Activated CD4-positive, alpha-beta T cell treated with anti-CD3 and anti-CD28 coated beads, Interleukin-2, amount 50 U/mL, for 4 hours (primary cell): ENCODE data around the gene IL1RL2.
A peak's percentile ranks its signal among the peaks of the same experiment; 100 is the strongest.

Experiments
- DNase-seq, 2 experiments: peaks; one replicate each; pipeline ENCODE4 v3.0.0-alpha.2; 2020

The IL1RL2 gene

GRCh38 chr2:102240640-102241370, 54.0 kb downstream of the IL1RL2 start:
- DNase-seq, result peak; percentile 83 to 86

DNA sequence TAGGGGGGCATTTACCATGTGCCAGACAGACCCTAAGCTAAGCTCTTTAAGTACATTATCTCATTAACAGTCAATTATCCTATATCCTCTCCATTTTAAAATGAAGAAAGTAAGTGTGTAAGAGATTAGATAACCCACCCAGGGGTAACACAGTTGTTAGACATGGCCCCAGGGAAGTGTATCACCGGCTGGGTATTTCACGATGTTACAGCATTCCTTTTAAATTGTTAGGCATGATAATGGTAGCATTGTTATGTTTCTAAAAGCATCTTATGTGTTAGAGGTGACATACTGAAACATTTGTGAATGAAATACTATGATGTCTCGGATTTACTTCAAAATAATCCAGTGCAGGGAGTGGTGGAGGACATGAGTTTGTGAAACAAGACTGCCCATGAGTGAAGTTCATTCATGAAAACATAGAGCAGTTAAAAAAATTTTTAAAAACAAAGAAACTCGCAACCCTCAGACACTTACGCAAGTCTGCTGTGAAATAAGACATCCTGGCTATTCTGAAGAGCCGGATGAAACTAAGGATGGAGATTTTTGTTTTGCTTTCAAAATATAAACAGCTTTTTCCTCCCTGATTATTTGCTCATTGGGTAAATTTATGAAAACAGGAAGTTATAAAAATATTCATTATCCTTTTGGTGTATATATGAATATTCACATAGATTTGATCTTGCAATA, 54.9 kb downstream of the IL1RL2 start:
- DNase-seq, result no peak

GRCh38 chr2:102245266-102246151, 58.7 kb downstream of the IL1RL2 start:
- no peak for DNase-seq

GRCh38 chr2:102250278-102250821, 63.5 kb downstream of the IL1RL2 start:
- no peak for DNase-seq

DNA sequence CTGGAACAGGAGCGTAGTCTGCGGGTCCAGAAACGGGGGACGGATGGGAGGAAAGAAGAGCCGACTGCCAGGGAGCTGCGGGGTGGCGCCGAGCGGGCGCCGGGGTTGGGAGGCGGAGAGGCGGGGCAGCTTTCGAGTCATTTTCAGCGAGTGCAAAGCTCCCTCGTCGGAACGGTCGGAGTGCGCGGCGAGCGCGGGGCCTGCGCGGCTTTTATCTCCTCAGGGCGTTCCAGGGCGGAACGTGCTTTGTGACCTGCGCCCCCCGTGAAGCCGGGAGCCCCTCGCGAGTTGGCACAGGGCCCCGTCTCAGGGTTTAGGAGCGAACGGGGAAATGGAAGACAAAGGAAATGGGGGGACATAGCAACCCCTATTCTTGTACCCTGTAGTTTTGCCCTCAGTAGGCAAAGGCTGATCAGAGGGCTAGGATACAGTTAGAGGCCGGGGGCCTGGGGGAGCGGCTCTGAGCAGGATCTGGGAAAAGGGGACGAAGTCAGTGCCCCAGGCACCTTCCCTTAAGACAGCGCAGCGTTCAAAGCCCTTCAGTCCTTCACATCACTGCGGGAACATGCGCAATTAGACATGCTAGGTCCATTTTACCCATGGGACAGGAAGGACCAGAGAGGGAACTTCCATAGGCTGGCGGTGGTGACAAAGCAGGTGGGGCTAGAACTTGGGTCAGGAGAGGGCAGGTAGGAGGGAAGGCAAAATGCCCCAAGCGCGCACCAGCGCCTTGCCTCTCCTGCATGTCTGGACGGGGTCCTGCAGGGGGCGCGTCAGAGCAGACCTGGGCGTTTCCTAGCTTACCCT, 64.4 kb downstream of the IL1RL2 start:
- DNase-seq, result peak; percentile 64

- no peak for DNase-seq
These were observed 65.0 kb downstream of the IL1RL2 start for GRCh38 chr2:102251849-102252203.

GRCh38 chr2:102252236-102252635, 65.4 kb downstream of the IL1RL2 start:
- DNase-seq, result no peak

DNA sequence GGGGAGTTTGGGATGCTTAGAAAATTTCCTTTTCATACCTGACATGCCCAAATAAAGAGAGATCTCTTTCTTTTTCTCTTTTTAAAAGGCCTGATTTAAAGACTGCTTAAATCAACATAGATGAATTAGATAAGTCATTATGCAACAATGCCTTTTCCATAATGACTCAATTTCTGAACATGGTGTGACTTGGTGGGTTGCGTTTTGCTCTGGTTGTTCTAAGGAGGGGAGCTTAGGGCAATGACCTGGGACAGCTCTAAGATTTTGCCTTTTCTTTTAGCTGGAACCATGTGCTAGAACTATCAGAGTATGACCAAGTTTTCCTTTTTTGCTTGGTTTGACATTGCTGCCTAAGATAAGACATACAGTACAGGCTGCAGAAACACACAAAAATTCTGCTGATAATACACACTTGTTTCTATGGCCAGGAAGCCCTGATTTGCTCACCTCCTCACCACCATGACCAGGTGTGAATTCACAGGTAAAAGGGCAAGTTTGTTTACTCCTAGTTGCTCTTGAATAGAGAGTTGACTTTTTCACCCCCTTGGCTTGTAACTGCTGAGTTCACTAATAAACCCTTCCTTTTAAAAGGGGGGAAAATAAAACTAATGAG, 66.4 kb downstream of the IL1RL2 start:
- no peak for DNase-seq

DNA sequence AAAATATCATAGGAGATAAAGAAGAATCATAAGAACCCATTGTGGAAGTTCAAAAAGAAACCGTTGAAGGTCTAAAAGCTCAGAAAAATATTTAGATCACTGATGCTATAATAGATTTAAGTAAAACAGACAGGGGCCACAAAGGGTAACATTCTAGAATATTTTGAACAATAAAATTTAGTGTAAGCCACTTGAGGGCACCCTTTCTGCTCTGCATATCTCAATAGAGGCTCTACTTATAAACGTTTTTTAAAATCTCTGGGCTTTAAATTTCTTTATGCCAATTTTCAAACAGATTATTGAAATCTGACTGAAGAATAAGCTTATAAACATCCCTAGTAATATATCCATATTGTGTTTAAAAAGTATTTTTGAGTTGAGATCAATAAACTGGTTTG, 66.9 kb downstream of the IL1RL2 start:
- DNase-seq, result no peak

DNA sequence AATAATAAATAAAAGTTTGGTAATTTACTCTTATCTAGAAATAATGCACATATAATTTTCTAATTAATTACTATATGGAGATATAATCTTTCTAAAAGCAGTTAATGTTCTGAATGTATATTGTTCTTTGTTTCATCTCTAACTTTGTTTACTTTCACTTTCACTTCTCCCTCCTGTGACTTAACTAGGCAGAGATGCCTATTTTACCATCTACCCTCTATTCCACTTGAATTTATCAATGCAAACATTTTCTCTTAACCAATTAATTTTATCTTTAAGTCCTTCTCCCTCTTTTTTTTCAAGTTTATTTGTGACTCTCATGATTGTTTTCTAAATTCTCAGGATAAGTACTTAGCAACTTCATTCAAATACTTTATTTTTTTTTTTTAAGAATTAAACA, 69.5 kb downstream of the IL1RL2 start:
- no peak for DNase-seq

GRCh38 chr2:102256874-102257462, 70.1 kb downstream of the IL1RL2 start:
- no peak for DNase-seq

DNA sequence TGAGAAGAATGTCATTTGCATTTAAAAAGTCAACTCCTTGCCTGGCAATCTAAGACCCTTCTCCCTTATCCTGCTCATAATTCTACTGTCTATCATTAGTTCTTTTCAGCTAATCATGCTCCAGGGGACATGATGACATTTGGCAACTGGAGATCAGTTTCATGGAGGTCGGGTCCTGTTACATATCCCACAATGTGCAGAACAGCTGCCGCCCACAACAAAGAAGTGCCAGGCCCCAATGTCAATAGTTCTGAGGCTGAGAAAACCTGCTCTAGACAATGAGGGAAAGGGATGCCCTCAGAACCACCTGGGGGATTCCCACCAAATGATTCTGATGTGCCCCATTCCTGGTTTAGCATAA, 71.2 kb downstream of the IL1RL2 start:
- DNase-seq, result no peak

GRCh38 chr2:102258386-102259074, 71.7 kb downstream of the IL1RL2 start:
- DNase-seq, result peak in 1 of 2 experiments; percentile 20

DNA sequence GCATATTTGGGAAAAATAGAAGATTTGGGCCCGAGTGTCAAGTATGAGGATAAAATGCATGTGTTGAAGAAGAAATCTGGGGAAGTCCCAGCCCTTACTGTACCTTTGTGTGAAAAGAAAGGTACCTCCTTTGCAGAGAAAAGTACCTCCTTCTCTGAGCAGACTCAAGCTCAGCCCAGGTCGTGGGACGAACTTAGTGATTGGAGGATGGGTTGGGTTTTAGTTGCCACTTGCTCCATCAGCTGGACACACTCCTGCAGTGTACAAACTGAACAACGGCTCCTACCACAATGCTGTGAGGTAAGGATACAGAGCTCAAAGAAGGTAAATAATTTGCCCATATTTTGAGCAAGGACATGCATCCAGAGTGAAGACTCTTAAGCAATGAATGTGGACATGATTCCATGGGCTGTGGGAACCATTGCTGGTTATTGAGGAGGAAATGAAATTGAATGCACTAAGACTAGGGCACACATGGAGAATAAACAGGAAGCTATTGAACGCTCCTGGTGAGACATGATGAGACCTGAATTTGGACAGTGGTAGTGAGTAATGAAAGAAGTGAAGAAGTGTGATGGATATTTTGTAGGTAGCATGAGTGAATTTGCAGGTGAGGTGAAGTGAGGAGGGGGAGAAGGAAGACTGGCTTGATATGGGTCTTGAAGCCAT, 74.8 kb downstream of the IL1RL2 start:
- DNase-seq, result no peak

- DNase-seq, result no peak
These were observed 75.7 kb downstream of the IL1RL2 start for GRCh38 chr2:102262216-102263129.

GRCh38 chr2:102264952-102265351, 78.1 kb downstream of the IL1RL2 start:
- no peak for DNase-seq

DNA sequence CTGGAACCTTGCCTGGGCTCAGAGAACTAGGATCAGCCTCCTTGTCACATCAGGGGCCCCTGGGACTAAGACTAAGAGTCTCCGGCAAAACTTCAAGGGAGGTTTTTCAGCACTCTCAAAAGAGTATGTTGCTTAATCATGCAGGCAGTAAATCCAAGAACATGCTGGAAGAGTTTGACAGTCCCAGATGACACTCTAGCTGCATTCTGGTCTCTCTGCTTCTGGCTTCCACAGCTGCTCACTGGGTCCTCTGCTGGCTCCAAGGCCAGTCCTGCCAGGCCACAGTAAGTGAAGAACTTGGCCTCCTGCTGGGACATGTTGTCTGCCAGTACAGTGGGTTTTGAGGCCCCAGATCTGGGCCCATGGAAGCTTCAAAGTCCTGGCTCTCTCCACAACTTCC, 79.4 kb downstream of the IL1RL2 start:
- DNase-seq, result no peak

DNA sequence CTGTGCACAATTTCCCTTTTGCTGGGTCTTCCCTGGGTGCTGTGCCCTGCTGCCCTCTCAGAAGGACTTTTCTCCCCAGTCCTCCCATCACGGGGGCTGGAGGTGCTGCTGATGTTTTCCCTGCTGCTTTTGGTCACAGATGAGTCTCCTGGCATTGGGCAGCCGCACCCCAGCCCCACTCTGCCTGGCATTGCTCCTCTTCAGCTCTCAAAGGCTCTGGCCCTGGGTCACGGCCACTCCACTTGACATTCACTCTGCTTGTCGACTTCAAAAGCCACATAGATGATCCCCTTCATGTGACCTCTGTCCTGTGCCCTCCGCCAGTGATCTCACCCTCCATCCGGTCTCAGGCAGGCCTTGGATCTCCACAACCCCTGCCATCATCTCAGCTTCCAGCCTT, 81.0 kb downstream of the IL1RL2 start:
- DNase-seq, result no peak

DNA sequence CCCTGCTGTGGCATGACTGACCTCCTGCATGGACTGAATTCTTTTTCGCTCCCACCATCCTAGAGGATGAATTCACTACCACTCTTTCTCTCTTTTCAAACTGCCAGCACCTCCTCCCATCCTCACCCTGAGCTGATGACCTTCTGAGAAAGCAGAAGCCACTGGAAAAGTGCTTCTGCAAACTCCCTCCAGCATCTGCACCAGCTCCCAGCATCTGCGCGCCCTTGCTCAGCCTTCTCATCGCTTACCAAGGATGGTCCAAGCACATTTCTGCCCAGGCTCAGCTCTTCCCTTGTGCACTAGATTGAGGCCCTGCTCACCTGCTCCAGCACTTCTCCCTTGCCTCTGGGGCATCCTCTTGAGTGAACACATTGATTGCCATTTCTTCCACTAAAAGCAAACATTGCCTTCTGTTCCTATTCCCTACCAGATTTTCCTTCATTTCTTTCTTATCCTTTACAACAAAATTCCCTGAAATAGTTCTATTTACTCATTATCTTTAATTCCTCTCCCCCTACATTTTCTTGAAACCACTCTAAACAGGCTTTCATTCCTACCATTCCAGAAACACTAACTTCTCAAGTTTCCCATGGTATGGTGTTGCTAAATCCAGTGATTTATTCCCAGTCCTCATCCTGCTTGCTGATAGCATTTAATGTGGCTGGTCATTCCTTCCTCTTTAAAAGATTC, 81.8 kb downstream of the IL1RL2 start:
- no peak for DNase-seq
